ENCODE measurements around the gene INPP5F.

Gene INPP5F

GRCh38 chr10:119832951-119833350, 107.1 kb downstream of the INPP5F start:
- no peak overlapping the region for H3K27ac ChIP-seq
- no peak overlapping the region for H2AFZ ChIP-seq
- H3K4me1 ChIP-seq, result no peaks in the 10 kb centered on the region
- H3K9ac ChIP-seq, result no peak overlapping the region
- no peak overlapping the region for H3K4me2 ChIP-seq (ENCODE audit: low read length)
- no peaks in the 10 kb centered on the region for H3K36me3 ChIP-seq (ENCODE audit: control insufficient read depth, insufficient read depth, low read length)
- no peak overlapping the region for H3K4me3 ChIP-seq (ENCODE audit: low read depth, low read length)
- no peak for TF ChIP-seq CTCF (IDR thresholded peaks at IDR 0.05)
- H3K9me3 ChIP-seq (ENCODE audit: control insufficient read depth, low read length), result no peaks in the 10 kb centered on the region
- H3K79me2 ChIP-seq, result no peaks in the 10 kb centered on the region
- no peaks in the 10 kb centered on the region for H3K27me3 ChIP-seq (ENCODE audit: control insufficient read depth, insufficient read depth, low read length)

- no peaks in the 10 kb centered on the region for H3K79me2 ChIP-seq
- no peaks in the 10 kb centered on the region for H3K27me3 ChIP-seq (ENCODE audit: control insufficient read depth, insufficient read depth, low read length)
- H3K4me1 ChIP-seq, result no peaks in the 10 kb centered on the region
- H3K9ac ChIP-seq, result no peak overlapping the region
- no peak overlapping the region for H2AFZ ChIP-seq
- H3K4me2 ChIP-seq (ENCODE audit: low read length), result no peak overlapping the region
- H3K27ac ChIP-seq, result no peak overlapping the region
- no peak for TF ChIP-seq CTCF (IDR thresholded peaks at IDR 0.05)
- H3K4me3 ChIP-seq (ENCODE audit: low read depth, low read length), result no peak overlapping the region
- H3K9me3 ChIP-seq (ENCODE audit: control insufficient read depth, low read length), result no peaks in the 10 kb centered on the region
- H3K36me3 ChIP-seq (ENCODE audit: control insufficient read depth, insufficient read depth, low read length), result no peaks in the 10 kb centered on the region
Measured at GRCh38 chr10:119834188-119834587, 108.3 kb downstream of the INPP5F start.

DNA sequence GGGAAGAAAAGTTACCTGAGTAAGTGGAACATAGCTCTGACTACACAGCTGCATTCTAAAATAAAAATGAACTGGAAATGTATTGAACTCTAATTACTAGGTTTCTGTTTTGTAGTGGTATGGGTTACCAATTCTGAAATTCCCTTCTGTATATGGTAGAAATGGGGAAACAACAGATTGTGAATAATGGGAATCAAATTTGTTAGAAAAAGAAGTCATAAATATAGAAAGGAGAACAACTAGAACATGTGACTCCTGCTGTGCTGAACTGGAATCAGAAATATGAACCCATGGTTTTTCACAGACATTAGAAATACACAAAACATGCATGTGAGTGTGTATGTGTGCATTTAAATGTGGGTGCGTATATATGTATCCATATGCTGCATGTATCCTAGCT, 119.8 kb downstream of the INPP5F start:
- Histone ChIP-seq H3K36me3 (ENCODE audit: control insufficient read depth, insufficient read depth, low read length) (no peaks in the 10 kb centered on the region), H3K4me1 (no peaks in the 10 kb centered on the region), H3K9me3 (ENCODE audit: control insufficient read depth, low read length) (no peaks in the 10 kb centered on the region), H3K9ac (no peak overlapping the region), H3K4me2 (ENCODE audit: low read length) (no peak overlapping the region), H3K27ac (no peak overlapping the region), H3K79me2 (no peaks in the 10 kb centered on the region), H3K27me3 (ENCODE audit: control insufficient read depth, insufficient read depth, low read length) (no peaks in the 10 kb centered on the region), H2AFZ (no peak overlapping the region), H3K4me3 (ENCODE audit: low read depth, low read length) (no peak overlapping the region)
- TF ChIP-seq CTCF (IDR thresholded peaks at IDR 0.05), result no peak

DNA sequence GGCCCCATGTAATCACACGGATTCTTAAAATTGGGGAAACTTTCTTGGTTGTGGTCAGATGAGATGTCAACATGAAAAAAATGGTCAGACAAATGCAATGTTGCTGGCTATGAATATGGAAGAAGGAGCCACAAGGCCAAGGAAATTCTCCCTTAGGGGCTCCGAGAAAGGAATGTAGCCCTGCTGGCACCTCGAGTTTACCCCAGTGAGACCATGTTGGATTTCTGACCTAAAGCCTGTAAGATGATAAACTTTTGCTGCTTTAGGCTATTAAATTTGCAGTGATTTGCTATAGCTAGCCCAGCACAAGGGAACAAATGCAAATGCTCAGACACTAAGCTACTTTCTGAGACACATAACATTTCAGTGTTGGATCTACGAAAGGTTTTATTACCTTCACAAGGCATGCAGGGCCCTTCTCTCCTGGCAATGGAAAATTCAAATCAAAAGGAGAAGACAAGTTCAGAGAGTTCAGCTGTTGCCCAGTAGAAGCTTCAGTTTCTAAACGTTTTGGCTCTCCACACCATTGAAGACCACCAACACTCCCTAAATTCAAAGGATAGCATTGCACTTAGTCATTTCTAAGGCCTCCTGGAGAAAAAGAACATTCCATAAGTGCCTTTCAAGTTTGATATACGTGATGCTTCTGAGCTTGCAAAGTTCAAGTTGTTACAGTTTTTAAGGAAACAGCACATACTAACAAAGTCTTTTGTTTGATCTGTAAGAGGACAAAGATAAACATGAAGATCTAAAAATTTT, 123.4 kb downstream of the INPP5F start:
- no peaks in the 10 kb centered on the region for H3K9me3 ChIP-seq (ENCODE audit: control insufficient read depth, low read length)
- H3K4me3 ChIP-seq (ENCODE audit: low read depth, low read length), result no peak overlapping the region
- no peaks in the 10 kb centered on the region for H3K27me3 ChIP-seq (ENCODE audit: control insufficient read depth, insufficient read depth, low read length)
- H3K79me2 ChIP-seq, result no peaks in the 10 kb centered on the region
- H3K36me3 ChIP-seq (ENCODE audit: control insufficient read depth, insufficient read depth, low read length), result no peaks in the 10 kb centered on the region
- TF ChIP-seq CTCF (IDR thresholded peaks at IDR 0.05), result no peak
- no peak overlapping the region for H3K4me2 ChIP-seq (ENCODE audit: low read length)
- H3K9ac ChIP-seq, result no peak overlapping the region
- no peak overlapping the region for H2AFZ ChIP-seq
- H3K4me1 ChIP-seq, result no peaks in the 10 kb centered on the region
- H3K27ac ChIP-seq, result no peak overlapping the region

DNA sequence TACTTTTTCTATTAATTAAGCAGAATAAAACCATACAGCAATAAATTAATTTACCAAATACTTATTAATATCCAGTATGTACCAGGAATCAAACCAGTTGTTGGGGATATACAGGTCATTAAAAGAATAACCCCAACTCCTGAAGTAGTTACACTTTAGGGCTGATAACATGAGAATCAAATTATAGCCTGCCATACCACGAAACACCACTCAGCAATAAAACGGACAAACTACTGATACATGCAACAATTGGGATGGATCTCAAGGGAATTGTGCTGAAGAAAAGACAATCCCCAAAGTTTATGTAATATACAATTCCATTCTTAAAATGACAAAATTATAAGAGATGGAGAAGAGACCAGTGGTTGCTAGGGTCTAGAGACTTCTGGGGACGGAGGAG, 124.1 kb downstream of the INPP5F start:
- H3K27me3 ChIP-seq (ENCODE audit: control insufficient read depth, insufficient read depth, low read length), result no peaks in the 10 kb centered on the region
- H3K4me2 ChIP-seq (ENCODE audit: low read length), result no peak overlapping the region
- H3K9ac ChIP-seq, result no peak overlapping the region
- no peaks in the 10 kb centered on the region for H3K9me3 ChIP-seq (ENCODE audit: control insufficient read depth, low read length)
- no peaks in the 10 kb centered on the region for H3K36me3 ChIP-seq (ENCODE audit: control insufficient read depth, insufficient read depth, low read length)
- H3K27ac ChIP-seq, result no peak overlapping the region
- no peak overlapping the region for H3K4me3 ChIP-seq (ENCODE audit: low read depth, low read length)
- TF ChIP-seq CTCF (IDR thresholded peaks at IDR 0.05), result no peak
- no peaks in the 10 kb centered on the region for H3K4me1 ChIP-seq
- no peaks in the 10 kb centered on the region for H3K79me2 ChIP-seq
- no peak overlapping the region for H2AFZ ChIP-seq
